ENCODE data around the gene NAA38. TPM values are rescaled to one million over a fixed set of nuclear protein-coding genes. Genes with fewer than 3 reads are reported as not detected.

Gene NAA38
- total RNA-seq, 6 donors from 2014 or later, result 50.0 to 111 (median 75.5) TPM

GRCh38 chr17:7807206-7807605, 50.2 kb downstream of the NAA38 start:
- Histone ChIP-seq H3K9me3 (no peaks in the 10 kb centered on the region), H3K4me1 (peaks cover 0 to 7% (median 2%) of the 10 kb centered on the region in 4 donors), H3K36me3 (no peaks in the 10 kb centered on the region), H3K4me3 (no peak overlapping the region), H3K27me3 (no peaks in the 10 kb centered on the region), H3K27ac (no peak overlapping the region)
- peak in 1 of 2 donors; percentile 57 for DNase-seq
- TF ChIP-seq CTCF (IDR thresholded peaks at IDR 0.05) (no peak), EP300 (IDR thresholded peaks at IDR 0.05) (no peak), POLR2AphosphoS5 (IDR thresholded peaks at IDR 0.05) (no peak), POLR2A (IDR thresholded peaks at IDR 0.05) (no peak)
- peak; percentile 23 to 24 for ATAC-seq (ENCODE audit: low FRiP score in 2 of 2)
- WGBS, 2 donors, result 93 to 94% methylated on average over 21 of the region's 21 CpGs

Small RNA genes within 50 kb of the gene (small RNA-seq; reads per million reads assigned to genes)
- gene SCARNA21, result 0 to 1.5 (median 0.65) reads per million in 4 donors

Other genes with a start within 250 kb of the NAA38 start
- gene FXR2, start 242.7 kb downstream of the NAA38 start, total RNA-seq, result 10 to 100 TPM; 35.6 to 46.1 (median 38.4) TPM
- gene SAT2, start 229.7 kb downstream of the NAA38 start, total RNA-seq, result 100 to 1,000 TPM in 1 of 6 donors, 10 to 100 TPM in 5; 66.4 to 155 (median 81.3) TPM
- under 1 TPM in 3 of 6 donors, not detected in 3; 0.34 to 0.88 (median 0.46) TPM for gene SHBG, start 227.4 kb downstream of the NAA38 start, total RNA-seq
- gene ATP1B2, start 206.6 kb downstream of the NAA38 start, total RNA-seq, result 1 to 10 TPM in 2 of 6 donors, under 1 TPM in 2, not detected in 2; 0.46 to 2.2 (median 0.97) TPM
- gene TP53, start 170.1 kb downstream of the NAA38 start, total RNA-seq, result 10 to 100 TPM; 16.8 to 55.5 (median 21.9) TPM
- 10 to 100 TPM in 1 of 6 donors, 1 to 10 TPM in 5; 6.0 to 10.3 (median 7.8) TPM for gene WRAP53, start 169.1 kb downstream of the NAA38 start, total RNA-seq
- 1 to 10 TPM in 3 of 6 donors, under 1 TPM in 3; 0.22 to 5.0 (median 0.98) TPM for gene EFNB3, start 152.4 kb downstream of the NAA38 start, total RNA-seq
- gene DNAH2, start 139.8 kb downstream of the NAA38 start, total RNA-seq, result 10 to 100 TPM in 2 of 6 donors, 1 to 10 TPM in 3, under 1 TPM in 1; 0.66 to 34.6 (median 6.0) TPM
- 10 to 100 TPM; 17.5 to 68.0 (median 42.2) TPM for gene KDM6B, start 23.3 kb downstream of the NAA38 start, total RNA-seq
- 10 to 100 TPM in 2 of 6 donors, 1 to 10 TPM in 3, not detected in 1; 1.6 to 16.1 (median 9.3) TPM for gene TMEM88, start 2.5 kb downstream of the NAA38 start, total RNA-seq
- gene CYB5D1, start 444 bp upstream of the NAA38 start, total RNA-seq, result 10 to 100 TPM in 2 of 6 donors, 1 to 10 TPM in 4; 5.2 to 12.4 (median 7.3) TPM
- 100 to 1,000 TPM in 2 of 6 donors, 10 to 100 TPM in 4; 68.1 to 183 (median 91.3) TPM for gene CHD3, start 31.2 kb upstream of the NAA38 start, total RNA-seq
- gene RNF227, start 58.7 kb upstream of the NAA38 start, total RNA-seq, result 10 to 100 TPM in 1 of 6 donors, 1 to 10 TPM in 5; 5.5 to 24.5 (median 6.3) TPM
- gene KCNAB3, start 72.3 kb upstream of the NAA38 start, total RNA-seq, result 1 to 10 TPM; 4.2 to 10.0 (median 5.7) TPM
- 100 to 1,000 TPM in 2 of 6 donors, 10 to 100 TPM in 4; 70.4 to 148 (median 95.8) TPM for gene TRAPPC1, start 74.4 kb upstream of the NAA38 start, total RNA-seq
- gene CNTROB, start 74.6 kb upstream of the NAA38 start, total RNA-seq, result 100 to 1,000 TPM in 2 of 6 donors, 10 to 100 TPM in 4; 50.6 to 216 (median 88.3) TPM
- 1 to 10 TPM in 3 of 6 donors, not detected in 3; 2.6 to 5.0 (median 3.8) TPM for gene GUCY2D, start 145.1 kb upstream of the NAA38 start, total RNA-seq
- gene ALOX15B, start 181.5 kb upstream of the NAA38 start, total RNA-seq, result 100 to 1,000 TPM in 3 of 6 donors, 10 to 100 TPM in 3; 46.2 to 177 (median 105) TPM
- not detected for gene ALOX12B, start 230.2 kb upstream of the NAA38 start, total RNA-seq

Data from upper lobe of left lung (tissue), 6 donors.